Activated gamma-delta T cell treated with anti-CD3 and anti-CD28 coated beads, Interleukin-2, amount 50 U/mL, for 16 hours (primary cell): ENCODE data around the gene ACAD9.
"Not testable (repeated sequence)": the region's sequence is repeated elsewhere in the genome, so short reads cannot be mapped to it uniquely, and the experiment has no call there.

Experiments used
- DNase-seq: peaks from one replicate; pipeline ENCODE4 v3.0.0-alpha.2; 2020; ENCODE audit warnings: low read depth

ACAD9 gene

DNA sequence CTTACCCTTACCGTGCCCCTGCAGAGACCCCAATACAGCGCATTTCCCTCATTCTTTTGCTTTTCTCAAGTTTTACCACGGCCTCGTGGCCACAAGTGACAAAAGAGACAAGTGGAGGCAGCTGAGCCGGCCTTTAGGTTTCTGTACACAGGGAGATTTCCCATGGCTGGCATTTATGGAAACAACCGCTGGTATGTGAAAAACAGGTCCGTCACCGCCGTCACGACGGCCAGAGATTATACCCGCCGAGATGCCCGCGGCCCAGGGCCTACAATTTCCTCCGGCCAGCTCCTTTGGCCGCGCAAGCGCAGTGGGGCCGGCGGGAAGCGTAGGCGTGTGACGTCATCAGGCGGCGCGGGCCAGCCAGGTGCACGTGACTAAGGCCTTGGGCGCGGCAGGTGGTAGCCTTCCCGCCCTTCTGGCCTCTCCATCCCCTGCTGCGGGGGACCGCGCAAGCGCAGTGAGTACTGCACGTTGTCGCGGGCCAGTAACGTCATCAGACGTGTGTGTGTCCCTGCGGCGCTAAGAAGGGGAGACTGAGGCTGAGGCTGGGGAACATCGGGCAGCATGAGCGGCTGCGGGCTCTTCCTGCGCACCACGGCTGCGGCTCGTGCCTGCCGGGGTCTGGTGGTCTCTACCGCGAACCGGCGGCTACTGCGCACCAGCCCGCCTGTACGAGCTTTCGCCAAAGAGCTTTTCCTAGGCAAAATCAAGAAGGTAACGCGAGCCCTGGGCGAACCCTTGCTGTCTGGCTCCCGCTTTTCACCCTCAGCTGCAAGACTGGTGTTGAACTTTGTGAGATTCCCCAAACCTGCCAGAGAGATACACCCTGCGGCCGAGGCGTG, at the start of gene ACAD9:
TSS of gene ACAD9 (plus strand) at position 496 of the 845 bp plus-strand sequence. CDS start at position 568, 72 bp downstream.
- DNase-seq = peak; percentile 93

DNA sequence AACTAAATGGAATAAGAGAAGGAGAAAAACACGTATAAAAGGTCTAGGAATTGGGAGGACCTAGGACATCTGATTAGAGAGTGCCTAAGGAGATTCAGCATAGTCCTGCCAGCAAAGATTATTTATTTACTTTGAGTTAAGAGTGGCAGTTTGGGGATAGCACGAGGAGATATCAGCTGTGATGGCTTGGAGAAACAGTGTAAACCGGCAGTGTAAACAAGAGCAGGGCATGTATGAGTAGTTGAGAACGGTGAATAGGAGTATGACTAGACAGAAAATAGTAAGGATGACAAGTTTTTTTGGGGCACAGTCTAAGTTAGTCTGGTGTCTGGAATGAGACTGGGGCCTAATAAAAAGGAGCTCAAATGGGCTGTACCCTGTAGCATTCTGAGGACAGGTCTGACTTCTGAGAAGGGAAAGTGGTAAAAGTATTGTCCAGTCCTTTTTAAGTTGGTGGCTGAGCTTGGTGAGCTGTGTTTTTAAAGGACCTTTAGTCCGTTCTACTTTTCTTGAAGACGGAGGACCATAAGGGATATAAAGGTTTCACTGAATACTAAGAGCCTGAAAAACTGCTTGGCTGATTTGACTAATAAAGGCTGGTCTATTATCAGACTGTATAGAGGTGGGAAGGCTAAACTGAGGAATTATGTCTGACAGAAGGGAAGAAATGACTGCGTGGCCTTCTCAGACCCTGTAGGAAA, 49.3 kb upstream of the ACAD9 start:
- not testable (repeated sequence) for DNase-seq

DNA sequence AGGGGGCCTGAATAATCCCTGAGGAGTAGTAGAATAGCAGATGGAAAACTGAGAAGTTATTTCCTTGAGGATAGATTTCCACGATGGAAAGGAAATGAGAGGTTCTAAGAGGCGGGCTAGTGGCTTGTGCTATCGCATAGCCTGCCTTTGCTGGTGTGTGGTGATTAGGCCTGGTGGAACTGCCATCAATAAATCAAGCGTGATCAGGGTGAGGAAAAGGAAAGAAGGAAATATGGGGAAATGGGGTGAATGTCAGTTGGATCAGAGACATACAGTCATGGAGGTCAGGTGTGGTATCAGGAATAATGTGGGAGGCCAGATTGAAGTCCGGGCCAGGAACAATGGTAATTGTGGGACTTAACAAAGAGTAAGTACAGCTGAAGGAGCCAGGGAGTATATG, 48.7 kb upstream of the ACAD9 start:
- not testable (repeated sequence) for DNase-seq

DNA sequence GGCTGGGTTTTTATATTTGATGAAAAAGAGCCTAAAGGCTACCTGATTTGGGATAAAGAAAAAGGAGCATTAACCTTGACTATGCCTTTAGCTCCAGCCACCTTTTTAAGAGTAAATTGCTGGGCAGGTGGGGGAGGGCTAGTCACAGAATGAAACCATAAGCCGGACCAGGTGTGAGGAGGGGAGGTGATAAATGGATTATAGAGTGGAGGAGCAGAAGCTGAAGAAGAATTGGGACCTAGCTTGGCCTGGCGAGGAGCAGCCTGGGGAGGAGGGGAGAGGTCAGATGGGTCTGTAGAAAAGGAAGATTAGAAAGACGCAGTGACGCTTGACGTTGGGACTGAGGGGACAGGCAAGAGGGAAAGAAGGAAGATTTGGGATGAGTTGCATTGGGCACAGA, 46.4 kb upstream of the ACAD9 start:
- DNase-seq = not testable (repeated sequence)

DNA sequence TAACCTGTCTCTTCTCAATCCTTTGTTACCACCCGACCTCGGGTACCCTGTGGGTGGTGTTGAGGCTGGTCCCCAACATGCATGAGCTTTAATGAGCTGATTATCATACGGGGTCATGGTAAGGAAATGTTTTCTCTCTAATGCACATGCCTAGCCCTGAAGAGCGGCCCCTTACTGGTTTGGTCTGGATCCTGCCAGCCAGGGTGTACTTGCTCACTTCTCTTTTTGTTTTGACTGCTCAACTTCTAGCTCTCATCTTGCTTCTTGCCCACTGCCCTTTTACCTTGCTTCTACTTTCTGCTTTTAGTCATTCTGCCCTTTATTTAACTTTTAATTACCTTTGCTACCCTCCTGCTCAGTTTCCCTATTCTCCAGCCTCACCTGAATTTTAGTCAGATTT, 44.3 kb upstream of the ACAD9 start:
- no peak for DNase-seq

DNA sequence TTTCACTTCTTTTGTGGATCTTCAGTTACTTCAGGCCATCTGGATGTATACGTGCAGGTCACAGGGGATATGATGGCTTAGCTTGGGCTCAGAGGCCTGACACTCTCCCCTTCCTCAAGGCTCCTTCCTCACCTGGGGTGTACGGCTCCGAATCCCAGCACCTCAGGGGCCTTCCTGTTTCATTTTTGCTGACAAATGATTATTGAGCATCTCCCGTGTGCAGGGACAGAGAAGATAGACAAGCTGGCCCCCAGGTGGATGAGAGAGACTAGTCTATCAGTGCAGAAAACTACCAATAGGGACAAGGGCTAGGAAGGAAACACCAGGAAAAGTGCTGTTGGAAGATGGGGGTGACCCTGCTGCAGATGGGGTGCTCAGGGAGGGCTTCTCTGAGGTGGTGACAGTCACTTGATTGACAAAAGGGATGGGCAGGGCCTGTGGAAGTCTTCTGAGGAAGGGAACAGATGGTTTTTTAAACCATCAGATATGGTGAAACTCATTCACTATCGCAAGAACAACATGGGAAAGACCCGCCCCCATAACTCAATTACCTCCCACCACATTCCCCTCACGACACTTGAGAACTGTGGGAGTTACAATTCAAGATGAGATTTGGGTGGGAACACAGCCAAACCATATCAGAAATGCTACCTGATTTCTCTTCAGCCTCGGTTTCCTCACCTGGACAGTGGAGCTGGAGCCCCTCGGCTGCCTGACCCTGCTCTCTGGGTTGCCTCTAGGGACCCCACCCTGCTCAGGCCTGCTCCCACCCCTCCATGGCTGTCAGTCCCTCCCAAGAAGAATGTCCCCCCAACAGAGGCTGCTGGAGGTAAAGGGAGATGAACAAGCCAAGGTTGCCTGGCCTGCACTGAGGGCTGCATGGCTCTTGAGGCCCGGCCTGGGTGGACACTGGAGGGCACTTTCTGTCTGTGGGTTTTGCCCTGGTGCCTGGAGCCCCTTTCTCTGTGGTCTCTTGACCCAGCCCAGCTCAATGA, 37.2 kb upstream of the ACAD9 start:
- DNase-seq = no peak

DNA sequence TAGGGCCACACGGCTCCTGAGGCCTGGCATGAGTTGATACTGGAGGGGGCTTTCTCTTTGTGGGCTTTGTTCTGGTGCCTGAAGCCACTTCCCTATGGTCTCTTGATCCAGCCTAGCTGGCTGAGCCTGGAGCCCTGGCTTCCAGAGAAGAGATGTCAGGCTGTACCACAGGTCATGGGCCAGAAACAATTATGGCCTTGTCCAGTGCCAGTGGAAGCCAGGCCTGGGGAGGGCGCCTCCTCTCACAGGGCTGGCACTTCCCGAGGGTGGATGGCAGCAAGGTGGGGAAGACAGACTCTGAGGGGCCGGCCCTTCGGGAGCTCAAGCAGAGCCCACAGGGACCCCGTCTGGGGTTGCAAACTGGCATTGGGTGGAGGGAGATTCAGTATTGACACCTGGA, 34.9 kb upstream of the ACAD9 start:
- DNase-seq = no peak

DNA sequence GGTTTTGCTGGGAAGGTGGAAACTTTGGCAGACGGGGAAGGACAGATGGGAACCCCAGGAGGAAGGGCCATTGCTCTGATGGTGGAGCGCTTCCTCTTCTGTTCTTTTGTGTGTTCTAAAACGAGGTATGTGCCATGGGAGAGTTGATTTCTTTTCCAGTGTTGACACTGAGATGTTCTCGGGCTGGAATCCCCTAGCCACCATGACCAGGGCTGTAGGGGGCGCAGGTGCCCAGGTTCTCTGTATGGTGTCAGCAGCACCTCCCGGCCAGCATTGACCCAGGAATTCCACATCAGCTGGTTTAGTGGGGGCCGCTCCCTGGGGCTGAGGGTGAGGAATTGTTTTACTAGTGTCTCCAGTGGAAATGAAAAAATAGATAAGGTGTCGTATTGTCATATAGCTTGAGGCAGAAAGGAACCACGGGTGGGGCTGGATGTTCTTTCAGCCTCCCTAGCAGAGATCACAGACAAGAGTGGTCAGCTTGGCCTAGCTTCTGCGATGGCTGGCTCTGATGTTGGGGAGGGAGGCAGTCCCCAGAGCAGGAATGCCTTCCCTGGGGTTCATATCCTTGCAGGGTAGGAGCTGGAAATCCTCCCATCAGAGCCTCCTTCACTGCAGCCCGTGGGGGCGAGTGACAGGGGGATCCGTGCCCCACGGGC, 34.2 kb upstream of the ACAD9 start:
- no peak for DNase-seq

DNA sequence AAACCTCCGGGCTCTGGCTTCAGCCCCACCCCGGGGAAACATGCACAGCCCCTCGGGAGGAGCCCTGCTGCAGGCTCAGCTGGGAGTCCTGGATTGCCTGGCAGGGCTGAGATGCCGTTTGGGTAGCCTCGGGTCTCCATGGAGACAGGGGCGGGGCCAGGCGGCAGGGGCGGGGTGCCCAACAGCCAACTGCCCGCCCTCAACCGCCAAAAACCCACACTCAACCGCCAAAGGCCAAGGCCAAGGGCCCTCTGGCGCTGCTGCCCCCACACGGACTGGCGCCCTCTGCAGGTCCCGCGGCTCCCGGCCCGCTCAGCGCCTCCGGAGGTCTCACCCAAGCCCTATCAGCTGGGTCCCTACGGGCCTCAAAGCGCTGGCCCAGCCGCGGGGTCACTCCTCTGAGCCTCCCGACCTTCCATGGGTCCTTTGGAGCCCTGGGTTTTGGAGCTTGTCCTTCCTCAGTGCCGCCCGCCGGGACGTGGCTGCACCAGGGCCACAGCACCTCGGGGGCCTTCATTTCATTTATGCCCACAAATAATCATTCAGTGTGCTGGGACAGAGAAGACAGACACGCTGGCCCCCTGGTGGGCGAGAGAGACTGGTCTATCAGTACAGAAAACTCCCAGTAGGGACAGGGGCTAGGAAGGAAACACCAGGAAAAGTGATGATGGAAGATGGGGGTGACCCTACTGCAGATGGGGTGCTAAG, 33.5 kb upstream of the ACAD9 start:
- DNase-seq = peak; percentile 71

DNA sequence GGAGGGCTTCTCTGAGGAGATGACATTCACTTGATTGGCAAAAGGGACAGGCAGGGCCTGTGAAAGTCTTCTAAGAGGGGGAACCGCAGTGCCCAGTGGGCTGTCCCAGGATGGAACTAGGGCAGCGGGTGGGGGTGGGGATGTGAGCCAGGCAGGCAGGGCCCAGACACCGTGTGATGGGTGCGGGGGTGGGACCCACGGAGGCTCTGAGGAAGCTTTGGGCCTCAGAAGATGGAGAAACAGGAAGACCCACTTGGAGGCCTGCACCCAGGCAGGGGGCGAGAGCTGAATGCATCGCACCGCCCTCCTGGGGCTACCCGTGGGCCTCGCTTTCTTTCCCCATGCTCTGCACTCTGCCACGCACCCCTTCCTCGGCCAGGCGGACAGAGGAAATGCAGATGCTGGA, 32.9 kb upstream of the ACAD9 start:
- no peak for DNase-seq

DNA sequence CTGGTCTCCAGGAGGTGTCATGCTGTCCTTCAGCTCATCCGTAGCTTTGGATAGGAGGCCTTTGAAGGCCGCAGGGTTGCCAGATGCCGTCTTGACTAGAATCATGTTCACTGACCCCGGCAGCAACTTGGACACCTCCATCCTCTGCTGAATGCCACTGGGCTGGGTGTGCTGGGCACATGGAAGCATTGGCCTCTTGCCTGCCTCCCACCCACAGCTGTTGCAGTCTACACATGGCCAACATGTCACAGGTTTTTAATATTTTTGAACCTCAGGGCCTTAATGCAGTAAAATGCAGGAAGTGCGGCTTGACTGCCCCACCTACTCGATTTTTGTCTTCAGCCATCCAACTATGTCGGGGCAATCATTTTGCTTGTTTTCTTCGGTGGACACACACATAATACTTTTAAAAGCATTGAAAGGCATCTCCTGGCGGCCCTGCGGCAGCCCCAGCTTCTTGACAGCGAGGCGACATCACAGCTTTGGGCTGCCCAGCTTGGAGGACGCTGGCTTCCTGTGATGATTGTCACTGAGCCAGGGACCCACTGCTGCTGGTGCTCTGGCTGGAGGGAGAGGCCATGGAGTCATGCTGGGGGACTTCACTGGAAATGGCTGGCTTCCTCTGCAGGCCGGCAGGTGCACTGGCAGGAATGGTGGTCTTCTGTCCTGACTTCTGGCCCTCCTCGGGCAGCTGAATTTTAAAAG, 31.6 kb upstream of the ACAD9 start:
- DNase-seq = no peak

DNA sequence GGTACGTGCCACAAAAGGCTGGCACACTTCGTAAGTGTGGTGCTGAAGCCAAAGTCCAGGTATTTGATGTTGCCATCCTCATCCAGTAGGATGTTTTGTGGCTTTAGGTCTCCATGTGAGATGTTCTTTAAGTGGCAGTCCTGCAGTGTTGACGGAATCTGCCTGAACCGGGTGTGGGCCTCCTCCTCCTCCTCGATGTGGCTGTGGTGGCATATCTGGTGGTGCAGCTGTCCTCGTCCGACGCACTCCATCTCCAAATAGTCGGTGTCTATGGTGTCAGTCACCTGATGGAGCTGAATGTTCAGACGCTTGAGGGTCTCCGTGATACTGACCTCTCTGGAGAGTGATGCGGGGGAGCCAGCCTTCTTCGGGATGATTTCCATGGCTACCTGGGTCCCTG, 30.5 kb upstream of the ACAD9 start:
- DNase-seq = no peak

DNA sequence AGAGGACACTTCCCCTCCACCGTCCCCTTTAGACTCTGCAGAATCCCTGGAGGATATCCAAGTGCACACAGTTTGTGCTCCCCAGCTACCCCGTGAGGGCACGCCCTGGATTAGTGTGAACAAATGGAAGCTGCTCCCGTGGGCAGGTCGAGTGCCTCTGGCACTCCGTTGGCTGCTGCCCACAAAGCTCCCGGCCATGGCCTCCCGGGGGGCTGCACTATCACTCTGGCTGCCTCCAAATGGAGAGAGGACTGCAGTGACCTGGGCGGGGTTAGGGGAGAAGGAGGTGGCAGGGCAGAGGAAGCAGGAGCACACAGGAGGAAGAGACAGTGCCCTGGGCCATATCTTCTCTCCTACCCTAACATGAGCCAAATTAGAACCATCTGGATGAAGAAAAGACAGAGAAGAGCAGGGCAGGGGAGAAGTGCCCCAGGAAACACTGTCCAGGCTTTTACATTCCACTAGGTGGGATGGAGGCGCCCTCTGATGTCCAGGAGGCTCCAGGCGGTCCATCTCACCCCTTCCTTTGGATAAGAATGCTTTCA, 29.4 kb upstream of the ACAD9 start:
- no peak for DNase-seq

DNA sequence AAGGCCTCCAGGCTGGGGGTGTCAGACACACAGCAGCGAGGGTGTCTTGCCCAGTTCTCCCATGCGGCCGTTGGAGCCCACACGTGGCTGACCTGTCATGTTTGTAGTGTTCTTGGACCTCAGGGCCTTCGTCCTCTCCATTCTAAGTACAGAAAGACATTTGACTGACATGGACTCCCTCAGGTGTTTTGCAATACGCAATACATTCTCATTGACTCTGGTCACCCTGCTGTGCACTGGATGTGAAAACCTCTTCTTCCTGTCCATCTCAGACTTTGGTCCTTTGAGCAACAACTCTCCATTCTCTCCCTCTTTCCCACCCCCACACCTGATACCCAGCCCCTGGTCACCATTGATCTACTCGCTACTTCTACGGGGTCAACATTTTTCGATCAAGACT, 28.9 kb upstream of the ACAD9 start:
- no peak for DNase-seq

DNA sequence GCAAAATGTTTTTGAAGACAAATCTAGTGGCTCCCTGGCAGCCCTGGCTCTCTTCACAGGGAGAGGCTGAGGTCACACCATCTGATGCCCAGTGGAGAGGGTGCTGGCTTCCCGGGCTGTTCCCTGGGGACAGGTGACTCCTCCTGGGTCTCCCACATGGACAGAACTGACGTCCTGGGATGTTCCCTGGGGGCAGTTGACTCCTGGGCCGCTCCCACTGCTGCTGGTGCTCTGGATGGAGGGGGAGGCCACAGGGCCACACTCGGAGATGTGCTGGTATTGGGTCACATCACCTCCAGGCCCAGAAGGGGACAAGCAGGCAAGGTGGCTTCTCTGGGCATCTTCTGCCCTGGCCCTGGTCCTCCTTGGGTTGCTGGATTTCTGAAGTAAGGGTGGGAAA, 27.8 kb upstream of the ACAD9 start:
- DNase-seq = no peak

DNA sequence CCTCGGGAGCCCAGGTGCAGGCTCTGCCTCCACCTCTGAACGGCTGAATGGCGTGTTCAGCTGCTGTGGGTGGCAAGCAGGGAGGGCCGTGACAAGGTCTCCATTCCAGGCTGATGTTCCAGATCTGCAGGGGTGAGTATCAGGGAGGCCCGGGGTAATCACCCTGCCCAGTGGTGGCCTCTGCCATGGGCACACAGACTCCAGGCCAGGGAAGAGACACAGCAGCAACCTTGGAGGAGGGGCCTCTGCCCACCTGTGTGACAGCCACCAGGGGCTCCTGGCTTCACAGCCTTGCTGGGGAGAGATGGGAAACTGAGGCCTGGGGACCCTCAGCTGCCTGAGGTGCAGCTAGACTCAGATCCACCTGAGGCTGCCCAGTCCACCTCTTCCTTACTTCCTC, 25.6 kb upstream of the ACAD9 start:
- no peak for DNase-seq

DNA sequence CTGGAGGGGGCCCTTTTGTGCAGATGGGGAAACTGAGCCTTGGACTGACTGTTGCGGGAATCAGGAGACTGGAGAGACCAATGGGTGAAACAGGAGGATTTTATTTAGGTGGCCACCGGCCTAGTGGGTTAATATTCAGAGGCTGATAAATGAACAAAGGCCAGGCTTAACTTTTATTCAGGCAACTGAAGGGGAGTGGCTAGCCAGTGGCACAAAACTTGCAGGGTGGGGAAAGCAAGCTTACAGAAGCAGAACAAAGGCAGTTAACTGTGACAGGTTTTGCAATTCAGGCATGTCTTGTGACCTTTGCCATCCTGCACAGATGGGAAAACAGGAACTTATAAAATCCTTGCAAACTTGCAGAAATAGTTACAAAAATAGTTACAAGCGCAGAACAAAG, 24.9 kb upstream of the ACAD9 start:
- DNase-seq = no peak

DNA sequence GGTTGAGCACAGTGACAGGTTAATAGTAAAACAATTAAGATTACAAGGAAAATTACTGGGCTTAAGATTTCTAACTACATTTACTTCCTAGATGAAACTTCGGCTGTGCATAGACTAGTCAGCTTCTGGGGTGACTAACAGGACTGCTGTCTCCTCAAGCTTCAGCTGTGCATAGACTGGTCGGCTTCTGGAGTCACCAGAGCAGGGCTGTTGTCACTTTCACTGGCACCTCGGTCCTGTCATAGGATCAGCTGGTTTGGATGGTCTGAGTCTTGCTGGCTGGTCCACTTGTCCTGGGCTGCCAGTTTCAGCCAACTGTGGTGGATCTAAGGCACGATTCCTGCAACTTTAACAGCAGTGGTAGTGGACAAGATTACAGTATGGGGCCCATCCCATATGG, 23.9 kb upstream of the ACAD9 start:
- no peak for DNase-seq

DNA sequence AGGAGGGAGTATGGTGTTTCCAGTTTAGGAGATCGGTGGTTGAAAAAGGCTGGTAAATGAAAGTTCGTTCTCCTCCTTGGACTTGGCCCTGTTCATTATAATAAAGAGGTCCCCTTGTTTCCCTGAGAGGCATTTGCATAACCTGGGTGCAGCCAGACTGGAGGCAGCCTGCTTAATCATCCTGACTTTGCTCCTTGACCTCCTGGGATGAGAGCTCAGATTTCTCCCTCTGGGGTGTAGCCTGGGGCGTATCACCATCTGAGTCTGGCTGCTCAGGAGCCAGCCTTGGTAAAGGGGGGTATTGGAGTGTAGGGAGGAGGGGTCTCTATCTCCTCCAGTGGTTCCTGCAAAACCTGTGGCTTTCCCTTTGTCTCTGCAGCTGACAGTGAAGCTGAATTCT, 21.3 kb upstream of the ACAD9 start:
- no peak for DNase-seq

DNA sequence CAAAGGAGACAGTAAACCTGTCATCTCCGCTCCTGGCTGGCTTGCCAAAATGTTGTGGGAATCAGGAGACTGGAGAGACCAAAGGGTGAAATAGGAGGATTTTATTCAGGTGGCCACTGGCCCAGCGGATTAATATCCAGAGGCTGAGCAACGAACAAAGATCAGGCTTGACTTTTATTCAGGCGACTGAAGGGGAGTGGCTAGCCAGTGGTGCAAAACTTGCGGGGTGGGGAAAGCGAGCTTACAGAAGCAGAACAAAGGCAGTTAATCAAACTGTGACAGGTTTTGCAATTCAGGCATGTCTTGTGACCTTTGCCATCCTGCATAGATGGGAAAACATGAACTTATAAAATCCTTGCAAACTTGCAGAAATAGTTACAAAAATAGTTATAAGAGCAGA, 19.8 kb upstream of the ACAD9 start:
- no peak for DNase-seq
